HG03432 (cell line): Measurements from ENCODE around the gene GALK1.
"Not testable (repeated sequence)": the region's sequence is repeated elsewhere in the genome, so short reads cannot be mapped to it uniquely, and the experiment has no call there.

Experiments used
- ATAC-seq: cut with Tn5 transposase; IDR thresholded peaks from one replicate; pipeline ENCODE4 v1.9.1; 2021; ENCODE audit warnings: mild to moderate bottlenecking, moderate library complexity; ENCODE audit not compliant: unreplicated experiment

Gene GALK1

DNA sequence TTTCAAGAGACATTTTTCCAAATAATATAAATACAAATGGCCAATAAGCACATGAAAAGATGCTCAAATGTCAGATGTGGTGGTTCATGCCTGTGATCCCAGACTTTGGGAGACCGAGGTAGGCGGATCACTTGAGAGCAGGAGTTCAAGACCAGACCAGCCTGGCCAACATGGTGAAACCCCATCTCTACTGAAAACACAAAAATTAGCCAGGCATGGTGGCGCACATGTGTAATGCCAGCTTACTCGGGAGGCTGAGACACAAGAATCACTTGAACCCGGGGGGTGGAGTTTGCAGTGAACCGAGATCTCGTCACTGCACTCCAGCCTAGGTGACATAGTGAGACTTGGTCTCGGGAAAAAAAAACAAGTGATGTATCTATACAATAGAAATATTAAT is 2.9 kb upstream of the GALK1 start:
- ATAC-seq: no peak

DNA sequence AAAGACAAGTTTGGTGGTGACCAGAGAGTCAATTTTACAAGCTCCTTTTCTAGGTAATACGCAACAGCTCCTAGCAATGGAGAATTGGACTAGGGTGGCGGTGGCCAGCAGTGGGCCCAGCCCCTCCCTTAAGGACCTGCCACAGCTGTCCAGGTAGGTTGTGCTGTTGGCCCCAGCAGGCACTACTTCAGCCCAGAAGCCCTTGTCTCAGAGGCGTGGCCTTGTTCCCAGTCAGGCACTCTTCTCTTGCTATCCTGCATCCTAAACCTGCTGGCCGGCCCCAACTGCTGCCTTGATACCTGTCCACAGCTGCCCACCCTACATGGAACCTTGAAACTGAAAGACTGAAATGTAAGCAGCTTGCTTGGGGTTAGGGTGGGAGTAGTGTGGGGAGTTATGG is 989 bp upstream of the GALK1 start:
- no peak for ATAC-seq

DNA sequence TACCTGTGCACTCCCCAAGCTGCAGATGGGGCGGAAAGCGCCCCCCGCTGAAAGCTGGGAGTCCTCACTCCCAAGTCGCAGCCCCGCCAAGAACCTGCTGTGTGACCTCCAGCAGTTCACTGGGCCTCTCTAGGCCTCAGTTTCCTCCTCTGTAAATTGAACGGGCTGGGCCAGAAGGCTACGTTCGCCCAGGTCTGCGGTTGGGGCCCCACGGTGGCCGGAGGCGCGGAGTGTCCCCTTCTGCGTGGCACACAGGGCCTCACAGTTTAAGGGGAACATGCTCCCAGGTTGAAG is 628 bp downstream of the GALK1 start:
- ATAC-seq: no peak

DNA sequence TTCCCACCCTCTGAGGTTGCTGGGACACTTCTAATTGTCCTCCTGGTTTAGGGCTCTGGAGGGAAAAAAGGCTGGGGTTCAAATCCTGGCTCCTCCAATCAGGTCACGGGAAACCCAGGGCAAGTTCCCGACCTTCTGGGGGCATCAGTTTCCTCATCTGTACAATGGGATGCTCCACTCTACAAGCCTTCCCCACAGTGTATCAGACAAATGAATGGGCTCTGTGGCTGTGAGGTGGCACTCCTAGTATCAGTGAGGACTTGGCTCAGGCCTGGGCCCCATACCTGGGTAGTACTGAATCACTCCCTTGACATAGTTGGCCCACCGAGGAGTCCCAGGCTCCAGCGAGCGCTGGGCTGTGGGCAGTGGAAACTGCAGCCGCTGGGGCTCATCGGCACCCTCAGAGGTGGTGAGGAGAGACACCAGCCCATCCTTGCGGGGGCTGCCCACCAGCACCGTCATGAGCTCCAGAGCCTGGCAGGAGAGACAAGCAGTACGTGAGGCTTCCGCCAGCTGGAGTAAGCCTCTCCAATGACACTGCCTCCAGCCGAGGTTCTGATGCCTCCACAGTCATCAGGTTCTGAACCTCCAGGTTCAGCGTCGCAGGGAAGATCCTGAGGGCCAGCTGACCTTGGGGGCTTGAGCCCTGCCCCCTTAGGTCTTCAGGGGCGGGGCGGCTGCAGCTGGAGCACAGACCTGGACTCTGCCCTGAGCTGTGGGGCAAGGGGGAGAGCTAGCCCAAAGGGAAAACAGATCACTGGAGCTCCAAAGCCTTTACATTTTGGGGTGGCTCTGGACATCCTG is 1.2 kb downstream of the GALK1 start:
- no peak for ATAC-seq

DNA sequence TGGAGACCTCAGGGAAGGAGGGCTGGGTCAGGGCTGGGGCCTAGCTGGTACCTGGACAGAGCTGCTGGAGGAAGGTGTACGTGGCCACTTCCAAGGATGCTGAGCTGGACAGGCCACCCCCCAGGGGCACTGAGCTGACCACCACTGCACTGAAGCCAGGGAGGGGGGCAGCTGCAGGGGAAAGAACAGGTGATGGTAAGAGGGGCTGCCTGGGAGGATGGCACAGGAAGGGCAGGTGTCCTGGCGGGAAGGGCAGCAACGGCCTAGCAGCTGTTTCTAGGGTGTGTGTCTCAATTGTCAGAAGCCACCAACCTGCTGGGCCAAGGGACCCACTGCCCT is 1.8 kb downstream of the GALK1 start:
- no peak for ATAC-seq

DNA sequence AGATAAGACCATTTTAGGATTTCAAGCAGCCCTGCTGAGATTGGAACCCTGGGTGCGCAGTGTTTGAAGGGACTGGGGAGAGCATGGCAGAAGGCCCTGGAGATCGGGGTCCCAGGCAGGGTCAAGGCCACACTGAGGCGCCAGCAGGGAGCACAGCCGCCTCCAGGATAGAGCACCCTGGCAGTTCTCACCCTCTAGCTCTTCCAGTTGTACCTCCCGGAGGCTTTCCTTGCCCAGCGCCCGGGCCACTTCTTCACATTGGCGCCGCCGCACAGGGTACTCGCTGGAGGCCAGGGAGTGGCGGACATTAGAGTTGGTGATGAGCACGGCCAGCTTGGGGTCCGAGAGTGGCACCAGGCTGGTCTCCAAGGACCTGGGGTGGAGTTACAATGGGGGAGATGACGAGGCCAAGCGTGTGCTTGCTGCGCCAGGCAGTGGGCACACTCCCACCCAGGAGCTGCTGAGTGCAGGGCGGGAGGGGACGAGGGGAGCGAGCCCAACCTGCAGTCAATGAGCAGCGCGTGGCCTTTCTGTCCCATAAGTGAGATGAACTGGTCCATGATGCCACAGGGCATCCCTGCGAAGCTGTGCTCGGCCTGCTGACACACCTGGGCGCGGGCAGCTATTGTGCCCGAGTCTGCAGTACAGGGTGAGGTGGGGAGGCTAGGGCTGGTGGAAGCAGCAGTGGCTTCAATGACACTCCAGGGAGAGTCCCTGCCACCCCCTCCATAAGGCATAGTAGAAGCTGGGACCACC is 2.3 kb downstream of the GALK1 start:
- no peak for ATAC-seq

DNA sequence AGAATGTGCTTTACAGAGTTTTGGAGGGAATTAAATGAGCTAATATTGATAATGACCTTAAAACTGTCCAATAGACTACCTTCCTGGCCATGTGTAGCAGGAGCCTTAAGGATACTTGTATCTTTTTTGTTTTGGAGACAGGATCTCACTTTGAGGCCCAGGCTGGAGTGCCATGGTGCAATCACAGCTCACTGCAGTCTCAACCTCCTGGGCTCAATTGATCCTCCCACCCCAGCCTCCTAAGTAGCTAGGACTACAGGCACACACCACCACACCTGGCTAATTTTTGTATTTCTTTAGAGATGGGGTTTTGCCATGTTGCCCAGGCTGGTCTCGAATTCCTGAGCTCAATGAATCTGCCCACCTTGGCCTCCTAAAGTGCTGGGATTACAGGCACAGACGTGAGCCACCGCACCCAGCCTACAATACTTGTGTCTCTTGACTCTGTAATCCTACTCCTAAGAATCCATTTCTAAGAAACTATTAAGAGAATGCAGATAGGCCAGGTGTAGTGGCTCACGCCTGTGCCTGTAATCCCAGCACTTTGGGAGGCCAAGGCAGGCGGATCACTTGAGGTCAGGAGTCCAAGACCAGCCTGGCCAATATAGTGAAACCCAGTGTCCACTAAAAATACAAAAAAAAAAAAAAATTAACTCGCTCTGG is 4.9 kb downstream of the GALK1 start:
- not testable (repeated sequence) for ATAC-seq

DNA sequence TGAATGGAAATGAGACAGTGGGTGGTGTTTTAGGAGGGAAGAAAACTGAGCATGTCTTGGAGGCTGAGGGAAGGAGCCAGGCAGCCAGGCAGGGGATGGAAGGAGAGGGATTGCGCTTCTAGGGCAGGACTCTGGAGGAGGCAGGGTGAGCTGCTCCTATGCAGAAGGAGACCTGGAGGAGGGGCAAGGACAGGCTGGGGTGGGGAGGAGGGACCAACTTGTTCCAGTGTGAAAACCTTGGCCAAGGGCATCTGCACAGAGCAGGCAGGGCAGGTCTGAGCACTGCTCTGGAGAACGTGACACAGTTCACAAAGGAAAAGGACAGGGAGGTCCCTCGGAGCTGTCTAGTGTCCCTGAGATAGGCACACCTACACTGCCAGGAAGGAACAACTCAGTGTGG is 5.5 kb downstream of the GALK1 start:
- no peak for ATAC-seq

DNA sequence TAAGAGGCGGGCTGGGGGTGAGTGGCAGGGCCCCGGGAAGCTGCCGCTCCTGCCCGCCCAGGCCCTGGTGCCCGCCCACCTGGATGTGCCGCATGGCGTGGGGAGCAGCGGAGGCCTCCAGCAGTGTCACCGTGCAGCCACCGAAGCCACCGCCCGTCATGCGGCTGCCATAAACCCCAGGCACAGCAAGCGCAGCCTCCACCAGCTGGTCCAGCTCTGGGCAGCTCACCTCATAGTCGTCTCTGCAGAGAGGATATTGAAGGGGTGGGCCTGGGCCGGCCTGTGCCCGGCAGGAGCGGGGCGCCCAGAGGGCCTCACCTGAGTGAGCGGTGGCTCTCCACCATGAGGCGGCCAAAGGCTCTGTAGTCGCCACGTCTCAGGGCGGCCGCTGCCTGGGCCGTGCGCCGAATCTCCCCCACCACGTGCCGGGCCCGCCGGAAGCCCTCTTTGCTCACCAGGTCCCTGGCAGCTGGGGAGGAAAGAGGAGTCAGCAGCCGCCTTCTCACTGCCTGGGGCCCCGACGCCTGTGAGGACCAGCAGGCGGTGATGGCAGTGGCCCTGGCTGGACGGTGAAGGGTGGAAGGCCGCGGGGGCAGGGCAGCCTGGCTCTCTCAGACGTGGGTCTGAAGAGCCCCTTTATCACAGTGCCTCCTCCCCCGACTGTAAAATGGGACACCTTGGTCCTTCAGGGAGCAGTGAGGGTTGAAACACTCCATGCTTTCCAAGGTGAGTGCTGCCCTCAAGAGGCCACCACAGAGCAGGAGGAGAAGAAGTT is 6.7 kb downstream of the GALK1 start:
- ATAC-seq: no peak

DNA sequence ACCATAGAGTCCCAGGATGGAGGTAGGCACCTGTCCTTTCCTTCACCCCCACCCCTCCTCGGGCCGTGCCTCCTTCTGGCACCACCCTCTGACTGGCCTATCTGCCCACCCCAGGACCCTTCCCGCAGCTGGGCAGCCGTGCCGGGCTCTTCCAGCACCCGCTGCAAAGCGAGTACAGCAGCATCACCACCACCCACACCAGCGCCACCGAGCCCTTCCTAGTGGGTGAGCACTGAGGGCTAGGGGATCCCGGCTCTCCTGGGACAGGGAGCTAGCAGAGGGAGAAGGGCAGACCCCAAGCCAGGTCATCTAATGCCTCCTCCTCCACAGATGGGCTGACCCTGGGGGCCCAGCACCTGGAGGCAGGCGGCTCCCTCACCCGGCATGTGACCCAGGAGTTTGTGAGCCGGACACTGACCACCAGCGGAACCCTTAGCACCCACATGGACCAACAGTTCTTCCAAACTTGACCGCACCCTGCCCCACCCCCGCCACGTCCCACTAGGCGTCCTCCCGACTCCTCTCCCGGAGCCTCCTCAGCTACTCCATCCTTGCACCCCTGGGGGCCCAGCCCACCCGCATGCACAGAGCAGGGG is 7.8 kb downstream of the GALK1 start:
- ATAC-seq: no peak

DNA sequence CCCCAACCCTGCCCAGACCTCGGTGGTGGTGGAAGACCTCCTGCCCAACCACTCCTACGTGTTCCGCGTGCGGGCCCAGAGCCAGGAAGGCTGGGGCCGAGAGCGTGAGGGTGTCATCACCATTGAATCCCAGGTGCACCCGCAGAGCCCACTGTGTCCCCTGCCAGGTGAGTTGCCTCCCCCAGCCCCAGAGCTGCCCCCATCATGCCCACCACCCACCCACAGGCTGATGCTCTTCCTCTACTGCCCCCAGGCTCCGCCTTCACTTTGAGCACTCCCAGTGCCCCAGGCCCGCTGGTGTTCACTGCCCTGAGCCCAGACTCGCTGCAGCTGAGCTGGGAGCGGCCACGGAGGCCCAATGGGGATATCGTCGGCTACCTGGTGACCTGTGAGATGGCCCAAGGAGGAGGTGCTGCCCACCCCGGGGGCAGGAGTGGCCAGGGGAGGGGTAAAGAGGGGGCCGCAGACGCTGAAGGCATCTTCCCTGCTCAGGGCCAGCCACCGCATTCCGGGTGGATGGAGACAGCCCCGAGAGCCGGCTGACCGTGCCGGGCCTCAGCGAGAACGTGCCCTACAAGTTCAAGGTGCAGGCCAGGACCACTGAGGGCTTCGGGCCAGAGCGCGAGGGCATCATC is 8.4 kb downstream of the GALK1 start:
- no peak for ATAC-seq

DNA sequence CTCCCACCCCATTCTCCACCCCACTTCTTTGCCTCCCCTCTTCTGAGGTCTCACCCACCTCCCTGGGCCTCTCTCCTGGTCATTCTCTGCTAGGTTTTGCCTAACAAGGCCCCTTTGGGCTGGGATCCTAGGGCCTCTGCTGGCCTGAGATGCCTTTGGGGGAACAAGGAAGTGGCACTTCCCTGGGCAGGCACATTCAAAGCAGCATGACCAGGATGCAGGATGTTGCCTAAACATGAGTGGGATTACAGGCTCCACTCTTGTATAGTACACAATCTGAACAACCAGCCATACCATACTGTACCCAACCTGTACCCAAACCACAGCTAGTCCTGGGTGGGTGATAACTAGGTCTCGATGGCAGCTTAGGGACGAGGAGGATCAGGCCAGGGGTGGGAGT is 9.0 kb downstream of the GALK1 start:
- ATAC-seq: no peak

DNA sequence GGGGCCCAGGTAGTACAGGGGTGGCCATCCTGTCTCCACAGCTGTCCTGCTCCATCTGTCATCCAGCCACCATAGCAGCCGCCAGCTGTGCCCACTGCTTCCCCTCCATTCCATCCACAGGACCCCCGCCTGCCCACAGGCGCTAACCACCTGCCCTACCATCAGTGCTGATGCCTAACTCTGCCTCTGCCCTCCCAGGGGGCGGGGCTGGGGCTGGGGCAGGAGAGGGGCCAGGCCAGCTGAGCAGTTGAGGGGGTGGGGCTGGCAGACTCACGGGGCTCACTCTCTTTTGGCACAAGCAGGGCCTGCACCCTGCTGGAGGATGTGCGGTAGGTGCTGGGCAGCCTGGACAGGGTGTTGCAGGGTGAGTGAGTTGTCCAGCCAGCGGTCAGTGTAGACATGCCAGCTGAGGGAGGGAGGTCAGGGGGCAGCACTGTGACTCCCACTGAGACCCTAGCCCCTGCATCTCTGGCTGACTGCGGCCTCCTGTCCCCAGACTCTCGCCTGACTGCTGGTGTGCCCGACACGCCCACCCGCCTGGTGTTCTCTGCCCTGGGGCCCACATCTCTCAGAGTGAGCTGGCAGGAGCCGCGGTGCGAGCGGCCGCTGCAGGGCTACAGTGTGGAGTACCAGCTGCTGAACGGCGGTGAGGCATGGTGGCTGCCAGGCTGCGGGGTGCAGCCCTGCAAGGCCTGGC is 9.6 kb downstream of the GALK1 start:
- no peak for ATAC-seq

DNA sequence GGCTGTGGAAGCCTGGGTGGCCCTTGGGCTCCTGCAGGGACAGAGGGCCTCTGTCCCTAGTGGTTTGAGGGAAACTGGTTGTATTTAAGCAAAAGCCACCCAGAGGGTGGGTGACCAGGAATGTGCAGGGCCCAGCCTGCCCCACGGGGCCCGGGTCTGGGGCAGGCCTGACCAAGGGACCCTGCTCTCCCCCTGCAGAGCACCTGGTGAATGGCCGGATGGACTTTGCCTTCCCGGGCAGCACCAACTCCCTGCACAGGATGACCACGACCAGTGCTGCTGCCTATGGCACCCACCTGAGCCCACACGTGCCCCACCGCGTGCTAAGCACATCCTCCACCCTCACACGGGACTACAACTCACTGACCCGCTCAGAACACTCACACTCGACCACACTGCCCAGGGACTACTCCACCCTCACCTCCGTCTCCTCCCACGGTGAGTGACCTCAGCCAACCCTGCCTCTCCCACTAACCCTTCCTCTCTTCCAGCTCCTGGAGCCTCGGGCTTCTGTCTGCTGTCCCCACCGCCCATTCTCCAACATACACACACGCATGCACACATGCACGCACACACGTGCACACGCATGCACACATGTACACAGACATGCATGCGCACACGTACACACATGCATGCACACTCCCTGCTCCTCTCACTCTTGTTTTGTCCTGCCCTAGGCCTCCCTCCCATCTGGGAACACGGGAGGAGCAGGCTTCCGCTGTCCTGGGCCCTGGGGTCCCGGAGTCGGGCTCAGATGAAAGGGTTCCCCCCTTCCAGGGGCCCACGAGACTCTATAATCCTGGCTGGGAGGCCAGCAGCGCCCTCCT is 10.4 kb downstream of the GALK1 start:
- no peak for ATAC-seq

DNA sequence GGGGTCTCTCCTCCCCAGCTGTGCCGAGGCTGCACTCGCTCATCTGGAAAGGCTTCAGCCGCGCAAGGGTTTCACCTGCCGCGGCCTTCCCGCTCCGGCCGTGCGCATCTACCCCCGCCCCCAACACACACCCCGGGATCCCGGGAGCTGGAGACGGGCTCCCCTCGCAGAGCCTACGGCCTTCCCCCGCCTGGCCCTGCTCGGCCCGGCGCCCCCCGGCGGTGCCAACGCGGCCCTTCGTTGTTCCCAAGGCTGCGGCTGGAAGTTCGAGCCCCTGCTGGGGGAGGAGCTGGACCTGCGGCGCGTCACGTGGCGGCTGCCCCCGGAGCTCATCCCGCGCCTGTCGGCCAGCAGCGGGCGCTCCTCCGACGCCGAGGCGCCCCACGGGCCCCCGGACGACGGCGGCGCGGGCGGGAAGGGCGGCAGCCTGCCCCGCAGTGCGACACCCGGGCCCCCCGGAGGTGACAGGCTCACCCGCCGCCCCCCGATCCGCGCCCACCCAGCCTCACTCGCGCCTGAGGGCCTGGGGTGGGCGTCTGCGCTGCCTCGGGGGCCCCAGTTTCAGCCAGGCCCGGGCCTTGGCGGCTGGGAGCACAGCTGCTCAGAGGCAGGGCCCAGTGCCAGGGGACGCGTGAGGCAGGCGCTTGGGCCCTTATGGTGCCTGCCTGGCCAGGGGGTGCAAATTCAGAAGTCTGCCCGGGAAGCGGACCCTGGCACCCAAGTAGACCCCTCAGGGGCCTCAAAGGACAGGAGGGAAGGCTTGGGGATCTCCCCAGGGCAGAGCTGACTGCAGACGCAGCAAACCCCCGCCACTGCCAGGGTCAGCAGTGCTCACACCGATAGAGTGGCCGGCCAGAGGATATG is 11.2 kb downstream of the GALK1 start:
- peak; percentile 56 for ATAC-seq

DNA sequence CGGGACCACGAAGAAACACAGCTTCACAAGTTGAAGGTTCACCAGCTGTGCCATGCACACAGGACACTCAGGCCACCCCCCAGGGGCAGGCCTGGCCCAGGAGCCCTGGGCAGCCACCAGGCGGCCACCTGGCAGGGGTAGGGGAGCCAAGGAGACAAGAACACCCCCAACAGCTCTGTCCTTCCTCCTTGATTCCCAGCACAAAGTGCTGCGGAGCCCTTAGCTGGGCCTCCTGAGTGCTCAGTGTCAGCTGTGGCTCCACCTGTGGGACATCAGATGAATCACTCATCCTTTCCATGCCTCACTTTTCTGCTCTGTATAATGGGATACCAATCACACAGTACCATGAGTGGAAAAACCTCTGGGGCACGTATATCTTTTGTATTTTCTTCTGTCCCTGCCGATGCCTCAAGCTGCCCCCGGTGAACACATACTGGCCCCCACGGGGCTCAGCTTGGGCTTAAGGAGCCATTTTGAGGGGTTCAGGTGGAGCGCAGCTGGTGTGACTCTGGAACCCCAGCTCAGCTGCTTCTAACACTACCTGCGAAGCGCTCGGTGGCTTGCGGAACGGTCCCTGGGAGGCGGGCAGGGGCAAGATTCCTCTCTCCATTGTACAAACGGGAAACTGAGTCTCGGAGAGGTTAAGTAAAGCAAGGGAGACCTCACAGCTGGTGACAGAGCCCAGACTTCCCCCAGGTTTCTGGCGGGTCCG is 12.0 kb downstream of the GALK1 start:
- ATAC-seq: no peak

DNA sequence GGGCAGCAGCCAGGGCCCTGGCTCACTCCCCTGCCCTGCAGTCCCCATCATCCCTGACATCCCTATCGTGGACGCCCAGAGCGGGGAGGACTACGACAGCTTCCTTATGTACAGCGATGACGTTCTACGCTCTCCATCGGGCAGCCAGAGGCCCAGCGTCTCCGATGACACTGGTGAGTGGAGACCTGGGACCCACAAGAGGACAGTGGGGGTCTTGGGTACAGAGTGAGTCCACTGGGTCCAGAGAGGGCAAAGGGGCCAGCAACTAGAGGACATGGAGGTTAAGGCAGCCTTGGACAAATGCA is 12.6 kb downstream of the GALK1 start:
- no peak for ATAC-seq
